ENCODE results near the gene SAFB2. TPM values are rescaled to one million over a fixed set of nuclear protein-coding genes. Genes with fewer than 3 reads are reported as not detected.

Gene SAFB2
- total and polyA plus RNA-seq, 11 donors, result 14.2 to 56.7 (median 44.2) TPM

DNA sequence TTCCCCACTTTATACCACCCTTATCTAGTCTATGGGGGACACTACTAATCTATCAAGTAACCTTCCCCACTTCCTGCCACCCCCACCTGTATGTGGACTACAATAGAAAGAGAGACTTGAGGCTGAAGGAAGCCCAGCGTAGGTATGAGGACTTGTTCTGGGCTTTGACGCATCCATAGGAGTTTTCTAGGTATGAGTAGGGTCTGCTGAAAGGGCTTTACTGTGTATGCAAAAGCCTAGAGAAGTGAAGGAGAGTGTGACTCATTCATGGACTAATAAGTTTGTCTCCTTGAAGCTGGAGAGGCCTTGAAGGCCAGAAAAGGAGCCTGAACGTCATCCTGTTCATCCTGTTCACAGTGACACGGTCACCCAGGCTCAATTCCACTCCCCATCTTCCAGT, 76.6 kb downstream of the SAFB2 start:
- Histone ChIP-seq H3K27me3 (peaks cover 0 to 4% (median 0%) of the 10 kb centered on the region in 9 donors), H3K4me1 (no peaks in the 10 kb centered on the region), H3K4me3 (no peak overlapping the region), H3K27ac (no peak overlapping the region), H3K9me3 (no peaks in the 10 kb centered on the region), H3K36me3 (no peaks in the 10 kb centered on the region)
- intact Hi-C loops (cut with DNase I), result no loop called here
- DNase-seq (no peak), ATAC-seq (no peak)
- no peak for TF ChIP-seq POLR2A (IDR thresholded peaks at IDR 0.05)
- TF ChIP-seq, protein P1, sequence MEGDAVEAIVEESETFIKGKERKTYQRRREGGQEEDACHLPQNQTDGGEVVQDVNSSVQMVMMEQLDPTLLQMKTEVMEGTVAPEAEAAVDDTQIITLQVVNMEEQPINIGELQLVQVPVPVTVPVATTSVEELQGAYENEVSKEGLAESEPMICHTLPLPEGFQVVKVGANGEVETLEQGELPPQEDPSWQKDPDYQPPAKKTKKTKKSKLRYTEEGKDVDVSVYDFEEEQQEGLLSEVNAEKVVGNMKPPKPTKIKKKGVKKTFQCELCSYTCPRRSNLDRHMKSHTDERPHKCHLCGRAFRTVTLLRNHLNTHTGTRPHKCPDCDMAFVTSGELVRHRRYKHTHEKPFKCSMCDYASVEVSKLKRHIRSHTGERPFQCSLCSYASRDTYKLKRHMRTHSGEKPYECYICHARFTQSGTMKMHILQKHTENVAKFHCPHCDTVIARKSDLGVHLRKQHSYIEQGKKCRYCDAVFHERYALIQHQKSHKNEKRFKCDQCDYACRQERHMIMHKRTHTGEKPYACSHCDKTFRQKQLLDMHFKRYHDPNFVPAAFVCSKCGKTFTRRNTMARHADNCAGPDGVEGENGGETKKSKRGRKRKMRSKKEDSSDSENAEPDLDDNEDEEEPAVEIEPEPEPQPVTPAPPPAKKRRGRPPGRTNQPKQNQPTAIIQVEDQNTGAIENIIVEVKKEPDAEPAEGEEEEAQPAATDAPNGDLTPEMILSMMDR (IDR thresholded peaks at IDR 0.05), result no peak
- 82 to 96% (median 86%) methylated on average over 4 of the region's 4 CpGs for WGBS, 4 donors

- ATAC-seq (no peak), DNase-seq (no peak)
- TF ChIP-seq POLR2A (IDR thresholded peaks at IDR 0.05), result no peak
- TF ChIP-seq, protein P1 (IDR thresholded peaks at IDR 0.05), result no peak
- intact Hi-C loops (cut with DNase I), result no loop called here
- no peak overlapping the region for H3K4me3 ChIP-seq
- WGBS, 4 donors, result 83 to 95% (median 89%) methylated on average over 5 of the region's 5 CpGs
- H3K4me1 ChIP-seq, result no peaks in the 10 kb centered on the region
- no peak overlapping the region for H3K27ac ChIP-seq
- H3K27me3 ChIP-seq, result peaks cover 0 to 9% (median 0%) of the 10 kb centered on the region in 9 donors
- H3K9me3 ChIP-seq, result no peaks in the 10 kb centered on the region
- no peaks in the 10 kb centered on the region for H3K36me3 ChIP-seq
These were observed 77.5 kb downstream of the SAFB2 start for GRCh38 chr19:5545051-5545450.

GRCh38 chr19:5542665-5543064, 79.9 kb downstream of the SAFB2 start:
- H3K27ac ChIP-seq, result no peak overlapping the region
- H3K27me3 ChIP-seq, result peaks cover 0 to 19% (median 3%) of the 10 kb centered on the region in 9 donors
- whole genome bisulfite sequencing, 4 donors, result 48 to 57% (median 51%) methylated on average over 8 of the region's 8 CpGs
- intact Hi-C loops (cut with DNase I), result no loop called here
- no peak for TF ChIP-seq POLR2A (IDR thresholded peaks at IDR 0.05)
- TF ChIP-seq, protein P1 (IDR thresholded peaks at IDR 0.05), result no peak
- no peak for ATAC-seq
- no peak overlapping the region for H3K4me3 ChIP-seq
- no peaks in the 10 kb centered on the region for H3K36me3 ChIP-seq
- no peak for DNase-seq
- no peaks in the 10 kb centered on the region for H3K9me3 ChIP-seq
- peaks cover 0 to 14% (median 0%) of the 10 kb centered on the region in 12 donors for H3K4me1 ChIP-seq

DNA sequence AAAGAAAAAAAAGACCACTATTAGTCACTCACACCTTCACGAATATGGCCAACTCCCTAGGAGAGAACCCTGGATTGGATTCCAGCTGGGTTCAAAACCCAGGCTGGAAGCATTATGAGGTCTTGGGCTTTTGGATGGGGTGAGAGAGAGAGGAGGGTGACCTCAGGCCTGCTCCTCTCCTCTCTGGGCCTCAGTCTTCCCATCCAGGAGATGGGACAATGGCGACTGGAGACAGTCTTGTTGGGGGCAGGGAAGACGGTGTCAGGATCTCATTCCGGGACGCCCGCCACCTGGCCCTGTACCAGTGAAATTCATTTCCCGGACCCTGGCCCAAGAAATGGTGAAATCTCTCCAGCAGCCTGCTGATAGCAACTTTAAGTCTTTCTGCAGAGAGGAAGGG, 81.1 kb downstream of the SAFB2 start:
- Histone ChIP-seq H3K27me3 (peaks cover 0 to 31% (median 5%) of the 10 kb centered on the region in 9 donors), H3K27ac (no peak overlapping the region), H3K9me3 (no peaks in the 10 kb centered on the region), H3K4me3 (no peak overlapping the region), H3K36me3 (no peaks in the 10 kb centered on the region), H3K4me1 (peaks cover 0 to 18% (median 3%) of the 10 kb centered on the region in 12 donors)
- no peak for DNase-seq
- TF ChIP-seq, protein P1 (IDR thresholded peaks at IDR 0.05), result no peak
- no peak for TF ChIP-seq POLR2A (IDR thresholded peaks at IDR 0.05)
- 61 to 76% (median 72%) methylated on average over 7 of the region's 7 CpGs for WGBS, 4 donors
- ATAC-seq, result no peak
- intact Hi-C loops (cut with DNase I), result no loop called here
